H1 (cell line): ENCODE data around the gene LCN10. TPM values are rescaled to one million over a fixed set of nuclear protein-coding genes. Genes with fewer than 3 reads are reported as not detected.
A peak's percentile ranks its signal among the peaks of the same experiment; 100 is the strongest.

Experiments used
- ASH2L ChIP-seq: fragments of 200-600, 300-600 bp; sonication (generic); IDR thresholded peaks from one replicate; pipeline ENCODE4 v1.7.1; 2017; ENCODE audit warnings: low read length
- ATF3 ChIP-seq: IDR thresholded peaks from 2 replicates; pipeline ENCODE4 v1.6.1; 2011; ENCODE audit warnings: low read depth, mild to moderate bottlenecking, low read length; ENCODE audit not compliant: insufficient read depth
- BACH1 ChIP-seq: IDR thresholded peaks from 2 replicates; pipeline ENCODE4 v1.6.1; 2012; ENCODE audit warnings: low read length, improper control_type of control experiment
- BCL11A ChIP-seq, 2 experiments: IDR thresholded peaks; one replicate each; pipeline ENCODE4 v1.6.1; 2011; ENCODE audit warnings: low read depth in 2 of 2, low read length in 2 of 2, mild to moderate bottlenecking in 2 of 2
- CREB1 ChIP-seq: IDR thresholded peaks from 2 replicates; pipeline ENCODE4 v1.6.1; 2012; ENCODE audit warnings: inconsistent platforms
- CTBP2 ChIP-seq: IDR thresholded peaks from 2 replicates; pipeline ENCODE4 v1.7.0; 2011; ENCODE audit warnings: borderline replicate concordance, mild to moderate bottlenecking, moderate library complexity, mixed read lengths, low read length; ENCODE audit not compliant: insufficient read depth, insufficient read length
- E2F6 ChIP-seq: IDR thresholded peaks from 2 replicates; pipeline ENCODE4 v1.6.1; 2012; ENCODE audit warnings: inconsistent platforms
- GTF2F1 ChIP-seq: IDR thresholded peaks from 2 replicates; pipeline ENCODE4 v1.6.1; 2012; ENCODE audit warnings: low read depth, low read length, improper control_type of control experiment, borderline replicate concordance
- JUND ChIP-seq: IDR thresholded peaks from 2 replicates; pipeline ENCODE4 v1.6.1; 2011; ENCODE audit warnings: mild to moderate bottlenecking, improper control_type of control experiment, low read length
- KDM1A ChIP-seq: fragments of 200-600, 300-600 bp; sonication (generic); IDR thresholded peaks from 2 replicates; pipeline ENCODE4 v1.7.1; 2016; ENCODE audit warnings: mild to moderate bottlenecking, low read length, borderline replicate concordance
- KDM4A ChIP-seq: IDR thresholded peaks from one replicate; pipeline ENCODE4 v1.7.1; 2012; ENCODE audit warnings: low read depth, mild to moderate bottlenecking, moderate library complexity, low read length, inconsistent platforms; ENCODE audit not compliant: severe bottlenecking
- KDM5A ChIP-seq: fragments of 200-600 bp; IDR thresholded peaks from 2 replicates; pipeline ENCODE4 v1.7.1; 2012; ENCODE audit warnings: mild to moderate bottlenecking, low read length, inconsistent platforms, mixed read lengths
- MAX ChIP-seq: IDR thresholded peaks from 2 replicates; pipeline ENCODE4 v1.6.1; 2012; ENCODE audit warnings: inconsistent platforms
- NANOG ChIP-seq: IDR thresholded peaks from 2 replicates; pipeline ENCODE4 v1.6.1; 2011; ENCODE audit warnings: low read length, low read depth, mild to moderate bottlenecking, inconsistent platforms; ENCODE audit not compliant: insufficient read depth, poor library complexity, severe bottlenecking
- POLR2A ChIP-seq, 2 experiments: IDR thresholded peaks; 1 replicate in 1 of 2; 2 replicates in 1 of 2; pipeline ENCODE4 v1.6.1; 2011; ENCODE audit warnings: low read depth in 2 of 2, low read length in 2 of 2, mild to moderate bottlenecking in 2 of 2; ENCODE audit errors: control extremely low read depth in 1 of 2
- POLR2AphosphoS5 ChIP-seq: IDR thresholded peaks from 2 replicates; pipeline ENCODE4 v1.6.1; 2011; ENCODE audit warnings: low read depth, low read length
- RAD21 ChIP-seq, 2 experiments: IDR thresholded peaks in 1 of 2; conservative IDR thresholded peaks in 1 of 2; 2 replicates each; pipeline ENCODE4 v1.6.1; 2011; ENCODE audit warnings: low read depth in 2 of 2, low read length in 2 of 2, improper control_type of control experiment in 1 of 2, inconsistent platforms in 1 of 2, mild to moderate bottlenecking in 1 of 2, moderate library complexity in 1 of 2
- RBBP5 ChIP-seq: IDR thresholded peaks from 2 replicates; pipeline ENCODE4 v1.7.1; 2012; ENCODE audit warnings: low read depth, mild to moderate bottlenecking, inconsistent platforms, low read length, moderate library complexity, borderline replicate concordance
- SP1 ChIP-seq: IDR thresholded peaks from 2 replicates; pipeline ENCODE4 v1.6.1; 2011; ENCODE audit warnings: low read depth, low read length
- SP2 ChIP-seq: IDR thresholded peaks from 2 replicates; pipeline ENCODE4 v1.6.1; 2012; ENCODE audit warnings: mild to moderate bottlenecking, low read length, inconsistent platforms
- SUZ12 ChIP-seq: fragments of 200-600 bp; sonication (generic); IDR thresholded peaks from 2 replicates; pipeline ENCODE4 v1.6.1; 2012; ENCODE audit warnings: mild to moderate bottlenecking, inconsistent platforms, low read length, moderate library complexity, mixed read lengths
- TCF12 ChIP-seq: IDR thresholded peaks from 2 replicates; pipeline ENCODE4 v1.6.1; 2011; ENCODE audit warnings: low read depth, mild to moderate bottlenecking, low read length
- USF2 ChIP-seq: IDR thresholded peaks from 2 replicates; pipeline ENCODE4 v1.6.1; 2011; ENCODE audit warnings: low read length, improper control_type of control experiment
- polyA plus RNA-seq, 7 experiments: library from polyadenylated mRNA; depleted of rRNA in 3 of 7; stranded (reverse) in 5 of 7; unstranded in 2 of 7; fragments of >200 nt in 5 of 7; fragments of 200-250 nt in 2 of 7; gene quantifications; 1 replicate in 5 of 7; 2 replicates in 1 of 7; 4 replicates in 1 of 7; pipeline versions ENCODE4 v1.2.1 to v1.2.3, GENCODE V29; 2011 to 2013; ENCODE audit warnings: missing spikeins in 2 of 7, mixed read lengths in 2 of 7
- total RNA-seq: library from RNA; stranded (reverse); fragmentation: NEBNext Ultra II Directional; extraction: Animal tissue kit (Norgen Biotek cat#: 25700); gene quantifications from 2 replicates; pipeline ENCODE4 v1.2.1, GENCODE V29; 2021

The LCN10 gene
- total and polyA plus RNA-seq, 2 of the 8 experiments (the other 6 are each of a cell fraction or from before 2014, with no cell fraction given), result 2.6 to 2.8 TPM

GRCh38 chr9:136728080-136728547 is 14.6 kb downstream of the LCN10 start (continued):
- TF ChIP-seq KDM1A, result no peak
- TF ChIP-seq CREB1, result peak; percentile 93
- TF ChIP-seq USF2, result peak; percentile 29; the same call in 1 of the 2 replicates
- TF ChIP-seq RBBP5, result 0 out of 2 replicates have a peak, but pooled peaks have one; percentile 21
- TF ChIP-seq E2F6, result peak; percentile 42; the same call in 1 of the 2 replicates
- TF ChIP-seq ASH2L, result no peak
- TF ChIP-seq BACH1, result peak; percentile 87
- TF ChIP-seq GTF2F1, result peak; percentile 92
- peak in 1 of 2 experiments; percentile 99; a peak in 2 of 3 replicates for TF ChIP-seq POLR2A (IDR thresholded peaks at IDR 0.05; ENCODE audit: control extremely low read depth in 1 of 2, low read depth in 2 of 2, low read length in 2 of 2)
- no peak for TF ChIP-seq NANOG
- TF ChIP-seq BCL11A (IDR thresholded peaks at IDR 0.05; ENCODE audit: low read depth in 2 of 2, low read length in 2 of 2), result no peak
- TF ChIP-seq RAD21 (IDR thresholded peaks at IDR 0.05 in 1 of 2, conservative IDR thresholded peaks at IDR 0.05 in 1 of 2; ENCODE audit: low read depth in 2 of 2, low read length in 2 of 2), result 0 out of 4 replicates have a peak, but pooled peaks of 1 of the 2 experiments have one; percentile 10
- peak; percentile 77 for TF ChIP-seq ATF3
- peak; percentile 63; the same call in 1 of the 2 replicates for TF ChIP-seq SP1
- TF ChIP-seq CTBP2, result no peak
- peak; percentile 86 for TF ChIP-seq KDM4A
- peak; percentile 56; the same call in 1 of the 2 replicates for TF ChIP-seq KDM5A
- peak; percentile 99 for TF ChIP-seq POLR2AphosphoS5
- TF ChIP-seq JUND, result no peak
- peak; percentile 95 for TF ChIP-seq MAX
- 0 out of 2 replicates have a peak, but pooled peaks have one; percentile 35 for TF ChIP-seq TCF12
- no peak for TF ChIP-seq SP2
- TF ChIP-seq SUZ12, result no peak
